Adrenal gland (tissue), 12 donors: ENCODE data around the gene ANKRD6. TPM values are rescaled to one million over a fixed set of nuclear protein-coding genes. Genes with fewer than 3 reads are reported as not detected.

ENCODE experiments used
- DNase-seq, 7 donors: peaks; one replicate each; pipeline ENCODE4 v3.0.0-alpha.2; 2019 to 2020
- H3K27ac ChIP-seq, 5 donors: fragments of 200-600 bp; sonication (generic) in 4 of 5; 1 replicate in 3 of 5; 2 replicates in 2 of 5; pipeline versions ENCODE4 v1.5.1 to v1.8.0; 2016 to 2020; ENCODE audit warnings: mild to moderate bottlenecking in 1 of 5
- H3K27me3 ChIP-seq: fragments of 200-600 bp; 2 replicates; pipeline ENCODE4 v1.8.0; 2021
- H3K36me3 ChIP-seq, 2 donors: fragments of 200-600 bp; replicated peaks in 1 of 2; 1 replicate in 1 of 2; 2 replicates in 1 of 2; pipeline versions ENCODE4 v1.5.1 to v1.8.0; 2018 to 2022
- H3K4me1 ChIP-seq, 2 donors: fragments of 200-600 bp; replicated peaks in 1 of 2; 1 replicate in 1 of 2; 2 replicates in 1 of 2; pipeline versions ENCODE4 v1.5.1 to v1.8.0; 2018 to 2021
- H3K4me3 ChIP-seq, 4 donors: fragments of 200-600 bp; sonication (generic) in 3 of 4; one replicate each; pipeline ENCODE4 v1.5.1; 2016 to 2018
- H3K9me3 ChIP-seq, 3 donors: fragments of 200-600 bp; sonication (generic) in 1 of 3; replicated peaks in 1 of 3; 1 replicate in 2 of 3; 2 replicates in 1 of 3; pipeline versions ENCODE4 v1.5.1 to v1.8.0; 2016 to 2021
- CTCF ChIP-seq, 6 experiments: fragments of 450-650 bp in 4 of 6; fragments of 200-600 bp in 2 of 6; sonication (generic) in 1 of 6; IDR thresholded peaks; 1 replicate in 5 of 6; 2 replicates in 1 of 6; pipeline versions ENCODE4 v1.5.1 to v1.8.0; 2016 to 2021; ENCODE audit warnings: antibody characterized with exemption in 6 of 6, mild to moderate bottlenecking in 2 of 6, moderate library complexity in 1 of 6
- POLR2A ChIP-seq, 2 donors: fragments of 450-650 bp; IDR thresholded peaks; one replicate each; pipeline ENCODE4 v1.6.1; 2017; ENCODE audit warnings: antibody characterized with exemption in 2 of 2, mild to moderate bottlenecking in 2 of 2, moderate library complexity in 1 of 2
- WGBS, 4 donors: extraction: QIAGEN DNeasy Blood & Tissue Kit in 2 of 4; methylation state at CpG; one replicate each; pipeline versions ENCODE4 v1.1.5 to v1.1.7; 2013 to 2017; 5-methylcytosine and 5-hydroxymethylcytosine counted together
- intact Hi-C, 2 donors: fragments of 100-400 bp; cut with DNase I; formaldehyde crosslinking; loops; one replicate each; pipeline versions ENCODE4 v1.14.1 to v1.15.0; 2022 to 2023
- polyA plus RNA-seq, 3 donors: library from polyadenylated mRNA; stranded (reverse); fragments of 200-250 nt in 2 of 3; fragments of 350-450 nt in 1 of 3; fragmentation: Illumina TruSeq in 1 of 3; extraction: RNeasy Lipid Tissue Mini Kit (QIAGEN cat#74804) in 1 of 3; gene quantifications; one replicate each; pipeline ENCODE4 v1.2.3, GENCODE V29; 2013 to 2014
- total RNA-seq, 9 donors: library from RNA; depleted of rRNA in 4 of 9; stranded (reverse); fragments of >200 nt in 4 of 9; fragments of 120-200 nt in 1 of 9; fragmentation: NEBNext Ultra II Directional in 1 of 9; extraction: Animal tissue kit (Norgen Biotek cat#: 25700) in 1 of 9; gene quantifications; one replicate each; pipeline versions ENCODE4 v1.1.0 to v1.2.4, GENCODE V29; 2013 to 2023
- donor health status: healthy with polysubstance abuse.
- donor health status: Bipolar disorder and iron deficiency.
- donor health status: DM: yes; HTN: yes; CAD: no.
- donor health status: DM: no; HTN: no; CAD: no.
- donor health status: DM: no; HTN: no; CAD: no.
- donor health status: DM: yes; HTN: yes; CAD: no.

ANKRD6 gene
- total and polyA plus RNA-seq, 12 donors = 2.8 to 16.6 (median 7.7) TPM

GRCh38 chr6:89655122-89655521 lies 222.2 kb downstream of the ANKRD6 start:
- Histone ChIP-seq H3K4me1 (no peaks in the 10 kb centered on the region), H3K9me3 (no peaks in the 10 kb centered on the region), H3K27ac (no peak overlapping the region), H3K36me3 (peaks cover 0 to 69% of the 10 kb centered on the region in 2 donors), H3K4me3 (no peak overlapping the region), H3K27me3 (no peaks in the 10 kb centered on the region)
- no peak for TF ChIP-seq CTCF (IDR thresholded peaks at IDR 0.05)
- no peak for TF ChIP-seq POLR2A (IDR thresholded peaks at IDR 0.05)
- intact Hi-C loops = no loop called here
- no peak for DNase-seq
- WGBS, 4 donors = 79 to 90% (median 83%) methylated on average over 2 of the region's 2 CpGs

GRCh38 chr6:89657445-89658158 lies 224.7 kb downstream of the ANKRD6 start:
- Histone ChIP-seq H3K27me3 (no peaks in the 10 kb centered on the region), H3K36me3 (peaks cover 0 to 70% of the 10 kb centered on the region in 2 donors), H3K9me3 (no peaks in the 10 kb centered on the region), H3K4me3 (no peak overlapping the region), H3K4me1 (no peaks in the 10 kb centered on the region), H3K27ac (no peak overlapping the region)
- DNase-seq = no peak
- WGBS, 4 donors = 86 to 93% (median 91%) methylated on average over 13 of the region's 13 CpGs
- TF ChIP-seq CTCF (IDR thresholded peaks at IDR 0.05) = no peak
- no peak for TF ChIP-seq POLR2A (IDR thresholded peaks at IDR 0.05)
- intact Hi-C loops = no loop called here

- DNase-seq = no peak
- WGBS, 4 donors = 87 to 91% (median 90%) methylated on average over 4 of the region's 4 CpGs
- Histone ChIP-seq H3K27ac (no peak overlapping the region), H3K36me3 (peaks cover 0 to 52% of the 10 kb centered on the region in 2 donors), H3K27me3 (no peaks in the 10 kb centered on the region), H3K9me3 (no peaks in the 10 kb centered on the region), H3K4me3 (no peak overlapping the region), H3K4me1 (no peaks in the 10 kb centered on the region)
- TF ChIP-seq CTCF (IDR thresholded peaks at IDR 0.05) (no peak), POLR2A (IDR thresholded peaks at IDR 0.05) (no peak)
- intact Hi-C loops = no loop called here
These were observed 228.0 kb downstream of the ANKRD6 start for GRCh38 chr6:89660981-89661380.

- WGBS, 4 donors = 31 to 55% (median 40%) methylated on average over 1 of the region's 1 CpG
- H3K4me1 ChIP-seq = no peaks in the 10 kb centered on the region
- H3K36me3 ChIP-seq = peaks cover 0 to 48% of the 10 kb centered on the region in 2 donors
- H3K27ac ChIP-seq = no peak overlapping the region
- no peak overlapping the region for H3K4me3 ChIP-seq
- DNase-seq = no peak
- H3K27me3 ChIP-seq = no peaks in the 10 kb centered on the region
- TF ChIP-seq CTCF (IDR thresholded peaks at IDR 0.05) (no peak), POLR2A (IDR thresholded peaks at IDR 0.05) (no peak)
- intact Hi-C loops = no loop called here
- no peaks in the 10 kb centered on the region for H3K9me3 ChIP-seq
These were observed 228.6 kb downstream of the ANKRD6 start for GRCh38 chr6:89661559-89661958.
